Measurements from ENCODE around the gene GAS2L1.

- TF ChIP-seq CTCF (IDR thresholded peaks at IDR 0.05) (no peak), POLR2A (IDR thresholded peaks at IDR 0.05) (no peak)
Observed at GRCh38 chr22:29313576-29314466, 7.4 kb downstream of the GAS2L1 start.

Measured in heart left ventricle (tissue), 13 donors.